H9 (cell line): ENCODE measurements around the gene CNGA4. TPM values are rescaled to one million over a fixed set of nuclear protein-coding genes. Genes with fewer than 3 reads are reported as not detected.

Experiments
- DNase-seq: peaks from one replicate; pipeline ENCODE4 v3.0.0-alpha.2; 2017
- H2AFZ ChIP-seq: one replicate; pipeline ENCODE4 v1.6.1; 2013; ENCODE audit warnings: mild to moderate bottlenecking, low read length, control low read depth, moderate library complexity
- H2AK5ac ChIP-seq: 2 replicates; pipeline ENCODE4 v1.6.1; 2013; ENCODE audit warnings: low read length, control low read depth, mixed read lengths; ENCODE audit not compliant: insufficient read length
- H2BK120ac ChIP-seq: one replicate; pipeline ENCODE4 v1.6.1; 2013; ENCODE audit warnings: low read depth, mild to moderate bottlenecking, low read length, control low read depth, inconsistent platforms; ENCODE audit not compliant: poor library complexity, severe bottlenecking
- H2BK12ac ChIP-seq: 2 replicates; pipeline ENCODE4 v1.6.1; 2013; ENCODE audit warnings: low read length, control low read depth, mixed read lengths, low read depth; ENCODE audit not compliant: insufficient read length
- H2BK15ac ChIP-seq: 2 replicates; pipeline ENCODE4 v1.6.1; 2013; ENCODE audit warnings: low read depth, low read length, control low read depth
- H2BK20ac ChIP-seq: one replicate; pipeline ENCODE4 v1.6.1; 2013; ENCODE audit warnings: low read depth, mild to moderate bottlenecking, low read length, control low read depth, inconsistent platforms; ENCODE audit not compliant: poor library complexity, severe bottlenecking
- H2BK5ac ChIP-seq: 2 replicates; pipeline ENCODE4 v1.6.1; 2013; ENCODE audit warnings: low read length, control low read depth, mixed read lengths; ENCODE audit not compliant: insufficient read length
- H3K14ac ChIP-seq: 2 replicates; pipeline ENCODE4 v1.6.1; 2013; ENCODE audit warnings: low read length, control low read depth; ENCODE audit not compliant: insufficient read depth
- H3K18ac ChIP-seq: 2 replicates; pipeline ENCODE4 v1.6.1; 2013; ENCODE audit warnings: low read depth, mild to moderate bottlenecking, mixed read lengths, low read length, control low read depth; ENCODE audit not compliant: insufficient read length
- H3K23ac ChIP-seq: 2 replicates; pipeline ENCODE4 v1.6.1; 2013; ENCODE audit warnings: low read length, control low read depth, mixed read lengths, low read depth; ENCODE audit not compliant: insufficient read length
- H3K23me2 ChIP-seq: 2 replicates; pipeline ENCODE4 v1.6.1; 2013; ENCODE audit warnings: low read depth, mild to moderate bottlenecking, mixed read lengths, low read length, control low read depth; ENCODE audit not compliant: insufficient read length, poor library complexity, severe bottlenecking
- H3K27ac ChIP-seq: 2 replicates; pipeline ENCODE4 v1.5.1; 2013; ENCODE audit warnings: low read length, control low read depth, mixed read lengths, low read depth; ENCODE audit not compliant: insufficient read length
- H3K27me3 ChIP-seq: 2 replicates; pipeline ENCODE4 v1.6.1; 2013; ENCODE audit warnings: low read length, control low read depth, inconsistent platforms; ENCODE audit not compliant: insufficient read depth
- H3K4ac ChIP-seq: 2 replicates; pipeline ENCODE4 v1.6.1; 2013; ENCODE audit warnings: low read depth, mild to moderate bottlenecking, control low read depth, inconsistent platforms, low read length, moderate library complexity
- H3K4me1 ChIP-seq: 2 replicates; pipeline ENCODE4 v1.6.1; 2013; ENCODE audit warnings: low read length, control low read depth, inconsistent platforms; ENCODE audit not compliant: insufficient read depth
- H3K4me2 ChIP-seq: 2 replicates; pipeline ENCODE4 v1.6.1; 2013; ENCODE audit warnings: low read length, control low read depth, mixed read lengths; ENCODE audit not compliant: insufficient read length, insufficient read depth
- H3K56ac ChIP-seq: 2 replicates; pipeline ENCODE4 v1.6.1; 2013; ENCODE audit warnings: low read depth, mild to moderate bottlenecking, mixed read lengths, low read length, control low read depth; ENCODE audit not compliant: insufficient read length
- H3K79me1 ChIP-seq: 2 replicates; pipeline ENCODE4 v1.6.1; 2013; ENCODE audit warnings: low read depth, mild to moderate bottlenecking, moderate library complexity, low read length, control low read depth, inconsistent platforms; ENCODE audit not compliant: insufficient read depth, poor library complexity, severe bottlenecking
- H3K79me2 ChIP-seq: 2 replicates; pipeline ENCODE4 v1.6.1; 2013; ENCODE audit warnings: low read length, control low read depth, inconsistent platforms; ENCODE audit not compliant: insufficient read depth
- H3K9ac ChIP-seq: 2 replicates; pipeline ENCODE4 v1.6.1; 2013; ENCODE audit warnings: low read length, control low read depth, mixed read lengths; ENCODE audit not compliant: insufficient read length; ENCODE audit errors: extremely low read depth
- H3K9me3 ChIP-seq: one replicate; pipeline ENCODE4 v1.6.1; 2013; ENCODE audit warnings: low read depth, low read length, inconsistent platforms; ENCODE audit not compliant: control insufficient read depth
- H3T11ph ChIP-seq: one replicate; pipeline ENCODE4 v1.6.1; 2013; ENCODE audit warnings: mild to moderate bottlenecking, low read length, control low read depth, inconsistent platforms
- H4K20me1 ChIP-seq: one replicate; pipeline ENCODE4 v1.6.1; 2013; ENCODE audit not compliant: control insufficient read depth, insufficient read length, insufficient read depth
- H4K5ac ChIP-seq: 2 replicates; pipeline ENCODE4 v1.6.1; 2013; ENCODE audit warnings: low read depth, mild to moderate bottlenecking, mixed read lengths, low read length, control low read depth; ENCODE audit not compliant: insufficient read length
- H4K8ac ChIP-seq: replicated peaks from 2 replicates; pipeline ENCODE4 v1.6.1; 2013; ENCODE audit warnings: low read length, control low read depth, mixed read lengths, low read depth; ENCODE audit not compliant: insufficient read length
- H4K91ac ChIP-seq: 2 replicates; pipeline ENCODE4 v1.6.1; 2013; ENCODE audit warnings: low read depth, mild to moderate bottlenecking, moderate library complexity, mixed read lengths, low read length, control low read depth; ENCODE audit not compliant: insufficient read length
- H3K27ac Mint-ChIP-seq, 3 experiments: 2 replicates in 2 of 3; 3 replicates in 1 of 3; pipeline ENCODE4 v1.8.0; 2020 to 2021; ENCODE audit warnings: mixed read lengths in 3 of 3, mild to moderate bottlenecking in 1 of 3, moderate library complexity in 1 of 3
- H3K27me3 Mint-ChIP-seq: 2 replicates; pipeline ENCODE4 v1.8.0; 2021; ENCODE audit warnings: low read depth, mild to moderate bottlenecking, moderate library complexity, mixed read lengths
- H3K36me3 Mint-ChIP-seq, 3 experiments: 2 replicates in 2 of 3; 3 replicates in 1 of 3; pipeline ENCODE4 v1.8.0; 2020 to 2021; ENCODE audit warnings: low read depth in 3 of 3, mixed read lengths in 3 of 3; ENCODE audit not compliant: insufficient read depth in 1 of 3
- H3K4me1 Mint-ChIP-seq, 2 experiments: 2 replicates each; pipeline ENCODE4 v1.8.0; 2020; ENCODE audit warnings: mixed read lengths in 2 of 2
- H3K4me3 Mint-ChIP-seq, 2 experiments: 2 replicates in 1 of 2; 3 replicates in 1 of 2; pipeline ENCODE4 v1.8.0; 2020 to 2021; ENCODE audit warnings: mild to moderate bottlenecking in 2 of 2, mixed read lengths in 2 of 2, moderate library complexity in 1 of 2
- H3K9me3 Mint-ChIP-seq, 2 experiments: 2 replicates in 1 of 2; 3 replicates in 1 of 2; pipeline ENCODE4 v1.8.0; 2020; ENCODE audit warnings: mild to moderate bottlenecking in 2 of 2, mixed read lengths in 2 of 2, moderate library complexity in 1 of 2
- WGBS: extraction: QIAGEN DNeasy Blood & Tissue Kit; methylation state at CpG from one replicate; pipeline ENCODE4 v1.1.7; 2013; ENCODE audit warnings: missing lambda C conversion rate, low lambda C conversion rate, mixed read lengths; ENCODE audit not compliant: insufficient read length; ENCODE audit errors: extremely low coverage; 5-methylcytosine and 5-hydroxymethylcytosine counted together
- total RNA-seq: library from RNA; stranded (reverse); gene quantifications from 2 replicates; pipeline ENCODE4 v1.2.1, GENCODE V29; 2021
- TF ChIP-seq, protein P1 (sequence below): fragments of 200-600 bp; sonication (generic); conservative IDR thresholded peaks from 3 replicates; pipeline ENCODE4 v1.8.0; 2021; ENCODE audit warnings: antibody characterized with exemption, mild to moderate bottlenecking

Gene CNGA4
- total RNA-seq, 1 experiment from 2014 or later, result 0.11 TPM

DNA sequence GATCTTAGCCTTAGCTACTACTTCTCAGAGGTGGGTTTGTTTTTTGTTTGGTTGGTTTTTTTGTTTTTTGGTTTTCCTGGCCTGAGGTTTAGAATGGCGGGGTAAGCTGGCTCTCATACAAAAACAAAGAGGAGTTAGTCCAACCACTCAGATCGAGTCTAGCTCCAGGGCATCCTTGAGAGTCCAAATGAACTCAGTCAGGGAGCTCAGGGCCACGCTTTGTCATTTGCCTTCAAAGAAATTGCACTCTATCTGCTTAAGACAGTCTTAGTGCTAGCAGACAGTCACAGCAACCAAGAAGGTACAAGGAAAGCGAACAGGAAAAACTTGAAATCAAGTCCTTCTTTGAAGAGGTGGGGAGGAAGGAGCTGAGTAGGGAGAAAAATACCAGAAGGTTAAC, 22.4 kb upstream of the CNGA4 start:
- Histone ChIP-seq H3K14ac (no peak overlapping the region), H4K20me1 (no peaks in the 10 kb centered on the region), H3K23me2 (no peaks in the 10 kb centered on the region), H2AFZ (no peak overlapping the region), H3K56ac (no peak overlapping the region), H3K79me1 (no peaks in the 10 kb centered on the region), H3K79me2 (no peaks in the 10 kb centered on the region), H4K5ac (no peak overlapping the region), H2BK12ac (no peak overlapping the region), H2BK15ac (no peak overlapping the region), H2BK5ac (no peak overlapping the region), H3K27ac (no peak overlapping the region), H3K9ac (no peak overlapping the region), H4K8ac (no peak overlapping the region), H3K4me2 (no peak overlapping the region), H3K9me3 (no peaks in the 10 kb centered on the region), H3K23ac (no peak overlapping the region), H2BK20ac (no peak overlapping the region), H2AK5ac (no peak overlapping the region), H3K18ac (no peak overlapping the region), H3T11ph (no peak overlapping the region), H3K27me3 (no peaks in the 10 kb centered on the region), H3K4me1 (no peaks in the 10 kb centered on the region), H4K91ac (no peak overlapping the region), H3K4ac (no peak overlapping the region), H2BK120ac (no peak overlapping the region)
- Mint-ChIP-seq H3K27ac (no peak overlapping the region), H3K27me3 (no peaks in the 10 kb centered on the region), H3K36me3 (peaks cover 14 to 52% (median 22%) of the 10 kb centered on the region in 3 experiments; a peak in 6 of 7 replicates), H3K9me3 (no peaks in the 10 kb centered on the region), H3K4me3 (no peak overlapping the region), H3K4me1 (no peaks in the 10 kb centered on the region)
- TF ChIP-seq, protein P1, sequence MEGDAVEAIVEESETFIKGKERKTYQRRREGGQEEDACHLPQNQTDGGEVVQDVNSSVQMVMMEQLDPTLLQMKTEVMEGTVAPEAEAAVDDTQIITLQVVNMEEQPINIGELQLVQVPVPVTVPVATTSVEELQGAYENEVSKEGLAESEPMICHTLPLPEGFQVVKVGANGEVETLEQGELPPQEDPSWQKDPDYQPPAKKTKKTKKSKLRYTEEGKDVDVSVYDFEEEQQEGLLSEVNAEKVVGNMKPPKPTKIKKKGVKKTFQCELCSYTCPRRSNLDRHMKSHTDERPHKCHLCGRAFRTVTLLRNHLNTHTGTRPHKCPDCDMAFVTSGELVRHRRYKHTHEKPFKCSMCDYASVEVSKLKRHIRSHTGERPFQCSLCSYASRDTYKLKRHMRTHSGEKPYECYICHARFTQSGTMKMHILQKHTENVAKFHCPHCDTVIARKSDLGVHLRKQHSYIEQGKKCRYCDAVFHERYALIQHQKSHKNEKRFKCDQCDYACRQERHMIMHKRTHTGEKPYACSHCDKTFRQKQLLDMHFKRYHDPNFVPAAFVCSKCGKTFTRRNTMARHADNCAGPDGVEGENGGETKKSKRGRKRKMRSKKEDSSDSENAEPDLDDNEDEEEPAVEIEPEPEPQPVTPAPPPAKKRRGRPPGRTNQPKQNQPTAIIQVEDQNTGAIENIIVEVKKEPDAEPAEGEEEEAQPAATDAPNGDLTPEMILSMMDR, result no peak
- no peak for DNase-seq
- no CpG with 5 or more reads among the region's 4 CpGs for WGBS
